ENCODE data around the gene SHC4.

Gene SHC4

GRCh38 chr15:48954538-48954937 lies 9.2 kb downstream of the SHC4 start:
- H3K4me2 ChIP-seq (ENCODE audit: insufficient read depth, low read length, poor library complexity, severe bottlenecking): no peak overlapping the region
- no peak overlapping the region for H2AFZ ChIP-seq (ENCODE audit: low read length)
- H4K8ac ChIP-seq (ENCODE audit: low read depth, low read length): no peak overlapping the region
- no peak overlapping the region for H3K4me3 ChIP-seq (ENCODE audit: low read length in 2 of 2)
- no peak overlapping the region for H4K91ac ChIP-seq (ENCODE audit: low read depth, low read length, poor library complexity)
- peaks cover 0 to 25% (median 1%) of the 10 kb centered on the region in 3 experiments for H3K27me3 ChIP-seq (ENCODE audit: control insufficient read depth in 3 of 3, insufficient read depth in 3 of 3, low read depth in 1 of 3, low read length in 3 of 3)
- H3K79me1 ChIP-seq (ENCODE audit: low read depth, low read length): no peaks in the 10 kb centered on the region
- no peak overlapping the region for H3K23ac ChIP-seq (ENCODE audit: low read depth, low read length, poor library complexity)
- H3K36me3 ChIP-seq (replicated peaks in 1 of 2; ENCODE audit: control insufficient read depth in 2 of 2, insufficient read depth in 2 of 2, low read length in 2 of 2): no peaks in the 10 kb centered on the region
- H3K4me1 ChIP-seq (ENCODE audit: control insufficient read depth in 2 of 2, insufficient read depth in 1 of 2, low read depth in 1 of 2, low read length in 2 of 2): no peaks in the 10 kb centered on the region
- no peak overlapping the region for H2BK15ac ChIP-seq (ENCODE audit: low read length)
- DNase-seq (ENCODE audit: low spot score): no peak
- no CpG with 5 or more reads among the region's 5 CpGs for WGBS, 2 donors (ENCODE audit: extremely low coverage in 2 of 2, insufficient read length in 2 of 2, insufficient replicate concordance in 1 of 2)
- no peak overlapping the region for H3K4ac ChIP-seq (ENCODE audit: low read length)
- H2BK120ac ChIP-seq (ENCODE audit: low read depth, low read length): no peak overlapping the region
- H2AK5ac ChIP-seq (ENCODE audit: low read depth, low read length): no peak overlapping the region
- no peak overlapping the region for H3K18ac ChIP-seq (ENCODE audit: low read length)
- no peak overlapping the region for H2BK5ac ChIP-seq (ENCODE audit: low read length)
- no peak overlapping the region for H2BK12ac ChIP-seq (ENCODE audit: low read length)
- H3K9me3 ChIP-seq (replicated peaks in 1 of 2; ENCODE audit: control insufficient read depth in 2 of 2, insufficient read depth in 1 of 2, low read depth in 1 of 2, low read length in 2 of 2): no peaks in the 10 kb centered on the region
- H3K27ac ChIP-seq (replicated peaks; ENCODE audit: low read length): no peak overlapping the region
- no peak overlapping the region for H3K14ac ChIP-seq (ENCODE audit: low read length)
- H3K9ac ChIP-seq (ENCODE audit: low read depth, low read length, poor library complexity): no peak overlapping the region

DNA sequence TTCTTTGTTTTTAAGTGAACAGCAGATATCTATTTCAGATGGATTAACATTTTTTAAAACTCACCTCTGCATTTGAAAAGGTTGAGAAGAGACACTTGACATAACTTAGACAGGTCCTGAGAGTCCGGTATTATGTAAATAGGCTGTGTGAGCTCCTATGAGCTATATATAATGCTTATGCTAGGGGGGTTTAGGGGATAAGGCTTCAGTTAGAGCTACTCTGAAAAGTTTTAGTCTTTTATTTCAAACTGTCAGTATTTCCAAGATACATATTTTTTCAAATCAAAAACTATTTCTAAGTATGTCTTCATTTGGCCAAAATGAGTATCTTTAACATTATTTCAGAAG lies 16.9 kb downstream of the SHC4 start:
- Histone ChIP-seq H3K36me3 (replicated peaks in 1 of 2; ENCODE audit: control insufficient read depth in 2 of 2, insufficient read depth in 2 of 2, low read length in 2 of 2) (no peaks in the 10 kb centered on the region), H3K79me1 (ENCODE audit: low read depth, low read length) (no peaks in the 10 kb centered on the region), H3K4me1 (ENCODE audit: control insufficient read depth in 2 of 2, insufficient read depth in 1 of 2, low read depth in 1 of 2, low read length in 2 of 2) (no peaks in the 10 kb centered on the region), H3K23ac (ENCODE audit: low read depth, low read length, poor library complexity) (no peak overlapping the region), H4K91ac (ENCODE audit: low read depth, low read length, poor library complexity) (no peak overlapping the region), H3K27me3 (ENCODE audit: control insufficient read depth in 3 of 3, insufficient read depth in 3 of 3, low read depth in 1 of 3, low read length in 3 of 3) (peaks cover 0 to 2% (median 0%) of the 10 kb centered on the region in 3 experiments), H4K8ac (ENCODE audit: low read depth, low read length) (no peak overlapping the region), H2BK120ac (ENCODE audit: low read depth, low read length) (no peak overlapping the region), H3K4me3 (ENCODE audit: low read length in 2 of 2) (no peak overlapping the region), H3K18ac (ENCODE audit: low read length) (no peak overlapping the region), H3K9me3 (replicated peaks in 1 of 2; ENCODE audit: control insufficient read depth in 2 of 2, insufficient read depth in 1 of 2, low read depth in 1 of 2, low read length in 2 of 2) (no peaks in the 10 kb centered on the region), H3K27ac (replicated peaks; ENCODE audit: low read length) (no peak overlapping the region), H2BK15ac (ENCODE audit: low read length) (no peak overlapping the region), H3K4ac (ENCODE audit: low read length) (no peak overlapping the region), H3K4me2 (ENCODE audit: insufficient read depth, low read length, poor library complexity, severe bottlenecking) (no peak overlapping the region), H2AFZ (ENCODE audit: low read length) (no peak overlapping the region), H2AK5ac (ENCODE audit: low read depth, low read length) (no peak overlapping the region), H2BK5ac (ENCODE audit: low read length) (no peak overlapping the region), H3K9ac (ENCODE audit: low read depth, low read length, poor library complexity) (no peak overlapping the region), H2BK12ac (ENCODE audit: low read length) (no peak overlapping the region), H3K14ac (ENCODE audit: low read length) (no peak overlapping the region)
- no peak for DNase-seq (ENCODE audit: low spot score)
- WGBS, 2 donors (ENCODE audit: extremely low coverage in 2 of 2, insufficient read length in 2 of 2, insufficient replicate concordance in 1 of 2): no CpG with 5 or more reads among the region's 1 CpG

- no peak overlapping the region for H3K4me2 ChIP-seq (ENCODE audit: insufficient read depth, low read length, poor library complexity, severe bottlenecking)
- no peak overlapping the region for H2BK12ac ChIP-seq (ENCODE audit: low read length)
- no peak overlapping the region for H3K14ac ChIP-seq (ENCODE audit: low read length)
- no peak overlapping the region for H3K18ac ChIP-seq (ENCODE audit: low read length)
- no peak overlapping the region for H4K8ac ChIP-seq (ENCODE audit: low read depth, low read length)
- DNase-seq (ENCODE audit: low spot score): no peak
- H2BK15ac ChIP-seq (ENCODE audit: low read length): no peak overlapping the region
- WGBS, 2 donors (ENCODE audit: extremely low coverage in 2 of 2, insufficient read length in 2 of 2, insufficient replicate concordance in 1 of 2): no CpG with 5 or more reads among the region's 5 CpGs
- H3K4me1 ChIP-seq (ENCODE audit: control insufficient read depth in 2 of 2, insufficient read depth in 1 of 2, low read depth in 1 of 2, low read length in 2 of 2): no peaks in the 10 kb centered on the region
- H2AK5ac ChIP-seq (ENCODE audit: low read depth, low read length): no peak overlapping the region
- H3K27me3 ChIP-seq (ENCODE audit: control insufficient read depth in 3 of 3, insufficient read depth in 3 of 3, low read depth in 1 of 3, low read length in 3 of 3): peaks cover 0 to 2% (median 0%) of the 10 kb centered on the region in 3 experiments
- H3K4me3 ChIP-seq (ENCODE audit: low read length in 2 of 2): no peak overlapping the region
- H3K27ac ChIP-seq (replicated peaks; ENCODE audit: low read length): no peak overlapping the region
- H3K9me3 ChIP-seq (replicated peaks in 1 of 2; ENCODE audit: control insufficient read depth in 2 of 2, insufficient read depth in 1 of 2, low read depth in 1 of 2, low read length in 2 of 2): no peaks in the 10 kb centered on the region
- H3K23ac ChIP-seq (ENCODE audit: low read depth, low read length, poor library complexity): no peak overlapping the region
- H3K79me1 ChIP-seq (ENCODE audit: low read depth, low read length): no peaks in the 10 kb centered on the region
- H2BK120ac ChIP-seq (ENCODE audit: low read depth, low read length): no peak overlapping the region
- H2AFZ ChIP-seq (ENCODE audit: low read length): no peak overlapping the region
- no peak overlapping the region for H2BK5ac ChIP-seq (ENCODE audit: low read length)
- H3K9ac ChIP-seq (ENCODE audit: low read depth, low read length, poor library complexity): no peak overlapping the region
- no peak overlapping the region for H4K91ac ChIP-seq (ENCODE audit: low read depth, low read length, poor library complexity)
- H3K36me3 ChIP-seq (replicated peaks in 1 of 2; ENCODE audit: control insufficient read depth in 2 of 2, insufficient read depth in 2 of 2, low read length in 2 of 2): no peaks in the 10 kb centered on the region
- H3K4ac ChIP-seq (ENCODE audit: low read length): no peak overlapping the region
These were observed 17.5 kb downstream of the SHC4 start for GRCh38 chr15:48946074-48946839.

DNA sequence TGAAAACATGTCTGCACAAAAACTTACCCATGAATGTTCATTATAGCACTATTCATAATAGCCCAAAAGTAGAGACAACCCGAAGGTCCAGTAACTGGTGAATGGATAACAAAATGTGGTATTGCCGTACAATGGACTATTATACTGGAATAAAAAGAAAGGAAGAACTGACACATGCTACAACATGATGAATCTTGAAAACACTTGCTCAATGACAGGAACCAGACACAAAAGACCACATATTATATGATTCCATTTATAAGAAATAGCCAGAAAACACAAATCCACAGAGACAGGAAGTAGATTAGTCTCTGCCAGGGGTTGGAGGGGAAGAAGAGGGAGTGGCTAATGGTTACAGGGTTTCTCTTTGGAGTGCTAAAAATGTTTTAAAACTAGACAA lies 18.3 kb downstream of the SHC4 start:
- no peak overlapping the region for H2BK120ac ChIP-seq (ENCODE audit: low read depth, low read length)
- no peak overlapping the region for H3K14ac ChIP-seq (ENCODE audit: low read length)
- no peak overlapping the region for H3K4me3 ChIP-seq (ENCODE audit: low read length in 2 of 2)
- H4K91ac ChIP-seq (ENCODE audit: low read depth, low read length, poor library complexity): no peak overlapping the region
- no peak overlapping the region for H3K4ac ChIP-seq (ENCODE audit: low read length)
- peaks cover 0 to under 1% (median 0%) of the 10 kb centered on the region in 3 experiments for H3K27me3 ChIP-seq (ENCODE audit: control insufficient read depth in 3 of 3, insufficient read depth in 3 of 3, low read depth in 1 of 3, low read length in 3 of 3)
- no peak overlapping the region for H2AFZ ChIP-seq (ENCODE audit: low read length)
- H2AK5ac ChIP-seq (ENCODE audit: low read depth, low read length): no peak overlapping the region
- H3K9ac ChIP-seq (ENCODE audit: low read depth, low read length, poor library complexity): no peak overlapping the region
- H3K79me1 ChIP-seq (ENCODE audit: low read depth, low read length): no peaks in the 10 kb centered on the region
- H3K4me1 ChIP-seq (ENCODE audit: control insufficient read depth in 2 of 2, insufficient read depth in 1 of 2, low read depth in 1 of 2, low read length in 2 of 2): no peaks in the 10 kb centered on the region
- no peak for DNase-seq (ENCODE audit: low spot score)
- no peak overlapping the region for H3K27ac ChIP-seq (replicated peaks; ENCODE audit: low read length)
- no peak overlapping the region for H4K8ac ChIP-seq (ENCODE audit: low read depth, low read length)
- no peak overlapping the region for H3K18ac ChIP-seq (ENCODE audit: low read length)
- H2BK5ac ChIP-seq (ENCODE audit: low read length): no peak overlapping the region
- no peak overlapping the region for H2BK15ac ChIP-seq (ENCODE audit: low read length)
- WGBS, 2 donors (ENCODE audit: extremely low coverage in 2 of 2, insufficient read length in 2 of 2, insufficient replicate concordance in 1 of 2): no CpG with 5 or more reads among the region's 2 CpGs
- no peak overlapping the region for H2BK12ac ChIP-seq (ENCODE audit: low read length)
- H3K4me2 ChIP-seq (ENCODE audit: insufficient read depth, low read length, poor library complexity, severe bottlenecking): no peak overlapping the region
- H3K9me3 ChIP-seq (replicated peaks in 1 of 2; ENCODE audit: control insufficient read depth in 2 of 2, insufficient read depth in 1 of 2, low read depth in 1 of 2, low read length in 2 of 2): no peaks in the 10 kb centered on the region
- H3K36me3 ChIP-seq (replicated peaks in 1 of 2; ENCODE audit: control insufficient read depth in 2 of 2, insufficient read depth in 2 of 2, low read length in 2 of 2): no peaks in the 10 kb centered on the region
- H3K23ac ChIP-seq (ENCODE audit: low read depth, low read length, poor library complexity): no peak overlapping the region
